DMS 273 treated with DMSO at 0.1 percent for 48 hours (cell line): ENCODE data around the gene MDC1.

Source experiments
- DNase-seq: peaks from one replicate; lab custom pipeline; 2025; lab: John Stamatoyannopoulos, UW

MDC1 gene

GRCh38 chr6:30748851-30749540 is 31.9 kb upstream of the MDC1 start:
- no peak for DNase-seq

GRCh38 chr6:30747902-30748769 is 31.1 kb upstream of the MDC1 start:
- no peak for DNase-seq

- DNase-seq: no peak
These were observed 30.2 kb upstream of the MDC1 start for GRCh38 chr6:30747300-30747687.

DNA sequence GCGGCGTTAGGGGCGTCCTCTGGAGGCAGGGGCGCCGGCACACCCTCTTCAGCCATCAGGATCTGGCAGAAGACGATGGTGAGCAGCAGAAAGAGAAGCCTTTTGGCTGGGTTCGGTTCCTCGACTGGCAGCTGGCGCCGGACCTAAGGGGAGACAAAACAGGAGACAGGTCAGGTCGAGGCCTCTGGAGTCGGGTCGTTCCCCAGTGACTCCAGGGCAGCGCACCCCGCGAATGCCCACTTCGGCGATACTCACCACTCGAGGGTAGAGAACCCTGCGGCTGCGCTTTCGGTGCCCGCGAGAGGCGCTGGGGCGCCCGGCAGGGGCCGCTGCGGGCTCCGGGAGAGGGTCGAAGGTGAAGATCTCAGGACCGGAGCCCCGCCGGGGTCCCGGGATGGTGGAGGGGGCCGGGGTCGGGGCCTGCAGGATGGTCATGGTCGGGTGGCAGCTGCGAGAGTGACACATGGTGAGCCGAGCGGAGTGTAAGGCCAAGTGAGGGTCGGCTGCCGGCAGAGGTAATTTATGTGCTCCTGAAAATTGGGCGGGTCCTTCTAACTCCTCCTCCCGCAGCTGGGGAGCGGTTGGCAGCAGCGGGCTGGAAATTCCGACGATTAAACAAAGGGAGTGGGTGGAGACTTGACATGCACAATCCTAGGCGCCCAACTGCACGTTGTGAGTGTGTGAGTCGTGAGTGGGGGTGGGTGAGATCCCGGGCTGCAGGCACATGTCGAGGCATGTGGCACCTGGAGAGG is 27.1 kb upstream of the MDC1 start, which contains the start of gene IER3:
TSS of gene IER3 (minus strand) at position 494 of the 752 bp plus-strand sequence. CDS start at position 465, 29 bp downstream.
- peak; percentile 54 for DNase-seq

GRCh38 chr6:30743099-30744053 is 26.3 kb upstream of the MDC1 start:
- no peak for DNase-seq

DNA sequence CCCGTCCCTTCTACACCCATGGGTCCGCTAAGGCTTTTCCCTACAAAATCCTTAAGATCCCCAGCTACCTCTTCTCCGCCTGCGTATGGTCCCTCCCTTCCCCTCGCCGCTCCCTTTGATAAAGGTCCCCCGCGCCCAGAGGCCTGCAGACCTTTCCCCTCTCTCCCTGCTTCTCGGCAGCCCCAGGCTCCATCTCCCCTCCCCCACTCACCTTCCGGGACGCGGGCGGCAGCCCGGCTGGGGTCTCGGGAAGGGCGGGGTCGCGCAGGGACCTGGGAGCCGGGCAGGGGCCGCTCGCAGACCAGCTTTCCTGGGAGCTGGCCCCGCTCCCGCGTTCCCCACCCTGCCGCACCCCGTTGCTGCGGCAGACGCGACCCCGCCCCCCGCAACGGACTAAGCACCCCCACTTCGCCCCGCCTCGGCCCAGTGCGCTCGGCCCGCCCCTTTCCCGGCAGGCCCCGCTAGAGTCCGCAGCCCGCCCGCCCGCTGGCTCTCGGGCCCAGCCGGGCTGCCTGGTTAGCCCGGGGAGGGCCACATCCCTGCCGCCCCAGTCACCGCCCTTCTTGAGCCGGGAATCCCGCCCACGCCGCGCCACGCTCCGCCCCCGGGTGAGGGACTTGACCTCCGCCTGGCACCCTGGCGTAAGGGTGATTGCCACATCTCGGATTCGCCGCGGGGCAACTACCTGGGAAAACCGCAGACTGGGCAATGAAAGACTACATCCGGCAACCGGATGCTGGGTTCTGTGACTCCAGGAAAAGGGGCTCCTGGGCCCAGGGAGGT is 25.4 kb upstream of the MDC1 start, which contains the start of gene FLOT1:
TSS of gene FLOT1 (minus strand) at position 372 of the 783 bp plus-strand sequence. CDS start 498 bp downstream, outside the sequence.
- peak; percentile 66 for DNase-seq

- DNase-seq: no peak
These were observed 24.8 kb upstream of the MDC1 start for GRCh38 chr6:30741789-30742315.

GRCh38 chr6:30741063-30741779 is 24.1 kb upstream of the MDC1 start:
- no peak for DNase-seq

DNA sequence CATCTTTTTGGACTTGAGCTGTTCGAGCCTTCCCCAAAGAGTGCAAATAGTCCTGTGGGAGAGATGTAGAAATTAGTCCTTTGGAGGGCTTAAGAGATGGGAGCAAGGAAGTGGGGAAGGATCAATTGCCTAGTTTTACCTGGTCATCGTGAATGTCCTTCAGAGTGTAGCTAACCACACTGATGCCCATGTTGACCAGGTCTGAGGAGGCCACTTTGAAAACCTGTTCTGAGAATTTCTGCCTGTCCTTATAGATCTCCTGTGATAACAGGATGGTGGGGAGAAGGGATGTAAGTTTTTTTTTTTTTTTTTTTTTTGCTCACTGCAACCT is 23.4 kb upstream of the MDC1 start:
- no peak for DNase-seq

- DNase-seq: no peak
These were observed 21.5 kb upstream of the MDC1 start for GRCh38 chr6:30738532-30738931.

DNA sequence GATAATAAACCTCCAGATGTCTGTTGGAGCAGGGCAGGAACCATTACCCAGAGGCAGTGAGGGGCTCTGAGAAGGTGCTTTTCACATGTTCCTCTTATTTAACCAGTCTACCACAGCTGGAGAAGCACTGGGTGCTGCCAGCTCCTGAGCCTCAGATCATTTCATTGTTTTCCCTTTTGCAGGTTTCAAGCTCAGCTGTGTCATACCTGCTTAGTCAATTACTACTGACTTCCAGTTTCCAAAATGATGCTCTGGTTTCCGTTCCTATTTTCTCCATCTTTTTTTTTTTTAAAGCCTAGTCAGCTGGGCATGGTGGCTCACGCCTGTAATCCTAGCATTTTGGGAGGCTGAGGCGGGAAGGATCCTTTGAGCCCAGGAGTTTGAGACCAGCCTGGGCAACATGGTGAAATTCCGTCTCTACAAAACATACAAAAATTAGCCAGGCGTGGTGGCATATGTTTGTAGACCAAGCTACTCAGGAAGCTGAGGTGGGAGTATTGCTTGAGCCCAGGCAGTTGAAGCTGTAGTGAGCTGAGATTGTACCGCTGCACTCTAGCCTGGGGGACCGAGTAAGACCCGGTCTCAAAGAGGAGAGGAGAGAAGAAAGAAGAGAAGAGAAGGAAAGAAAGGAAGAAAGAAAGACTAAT is 18.7 kb upstream of the MDC1 start:
- no peak for DNase-seq

- no peak for DNase-seq
These were observed 15.3 kb upstream of the MDC1 start for GRCh38 chr6:30732237-30732943.

GRCh38 chr6:30730601-30731435 is 13.7 kb upstream of the MDC1 start:
- peak; percentile 65 for DNase-seq

GRCh38 chr6:30727920-30728553 is 11.0 kb upstream of the MDC1 start:
- DNase-seq: no peak

GRCh38 chr6:30726506-30727413 is 9.7 kb upstream of the MDC1 start:
- DNase-seq: no peak
